Kidney (tissue), 14 donors: Measurements from ENCODE around the gene AP1S3. TPM values are rescaled to one million over a fixed set of nuclear protein-coding genes. Genes with fewer than 3 reads are reported as not detected.

Source experiments
- DNase-seq, 5 donors: peaks; one replicate each; pipeline ENCODE4 v3.0.0-alpha.2; 2013 to 2020
- FAIRE-seq: peaks from 2 replicates; lab custom pipeline; 2012; peaks lifted over from hg19 to GRCh38; lab: Jason Lieb, UNC
- H3K27ac ChIP-seq, 2 donors: one replicate each; pipeline ENCODE4 v1.7.0; 2013; ENCODE audit warnings: low read depth in 2 of 2, low read length in 2 of 2, inconsistent platforms in 1 of 2
- H3K27me3 ChIP-seq: one replicate; pipeline ENCODE4 v1.7.1; 2013; ENCODE audit warnings: low read length, inconsistent platforms; ENCODE audit not compliant: control insufficient read depth, insufficient read depth
- H3K36me3 ChIP-seq, 3 donors: one replicate each; pipeline versions ENCODE4 v1.7.0 to v1.7.1; 2013; ENCODE audit warnings: low read length in 3 of 3, control low read depth in 1 of 3, inconsistent platforms in 1 of 3; ENCODE audit not compliant: insufficient read depth in 3 of 3, control insufficient read depth in 2 of 3
- H3K4me1 ChIP-seq, 3 donors: one replicate each; pipeline versions ENCODE4 v1.7.0 to v1.7.1; 2013; ENCODE audit warnings: low read length in 3 of 3, inconsistent platforms in 1 of 3, low read depth in 1 of 3; ENCODE audit not compliant: control insufficient read depth in 2 of 3, insufficient read depth in 2 of 3
- H3K4me3 ChIP-seq, 3 donors: one replicate each; pipeline versions ENCODE4 v1.7.0 to v1.8.1; 2013; ENCODE audit warnings: low read length in 3 of 3, control low read depth in 1 of 3, inconsistent platforms in 1 of 3
- H3K9ac ChIP-seq, 3 donors: one replicate each; pipeline versions ENCODE4 v1.7.0 to v1.7.1; 2013; ENCODE audit warnings: low read length in 3 of 3, control low read depth in 1 of 3, inconsistent platforms in 1 of 3
- H3K9me3 ChIP-seq, 3 donors: one replicate each; pipeline versions ENCODE4 v1.7.0 to v1.7.1; 2013; ENCODE audit warnings: low read length in 3 of 3, control low read depth in 1 of 3, inconsistent platforms in 1 of 3; ENCODE audit not compliant: control insufficient read depth in 2 of 3, insufficient read depth in 1 of 3
- intact Hi-C: fragments of 100-400 bp; cut with DNase I; formaldehyde crosslinking; loops from one replicate; pipeline ENCODE4 v1.11.1; 2022
- polyA plus RNA-seq: library from polyadenylated mRNA; stranded (reverse); fragments of 350-450 nt; fragmentation: Illumina TruSeq; extraction: RNeasy Lipid Tissue Mini Kit (QIAGEN cat#74804); gene quantifications from one replicate; pipeline ENCODE4 v1.2.3, GENCODE V29; 2014; ENCODE audit warnings: low read depth, low replicate concordance; ENCODE audit not compliant: insufficient read depth
- total RNA-seq: library from RNA; stranded (reverse); fragmentation: NEBNext Ultra II Directional; extraction: Animal tissue kit (Norgen Biotek cat#: 25700); gene quantifications from one replicate; pipeline ENCODE4 v1.2.1, GENCODE V29; 2021
- TF ChIP-seq, protein P1 (sequence below): IDR thresholded peaks from 3 replicates; pipeline ENCODE4 v1.5.1; 2012; ENCODE audit warnings: mild to moderate bottlenecking, moderate library complexity, borderline replicate concordance; ENCODE audit not compliant: insufficient read depth; ENCODE audit errors: extremely low read depth
- donor health status: control.
- donor health status: control.
- donor health status: control.
- donor health status: control.
- donor health status: control.
- donor health status: DM: yes; HTN: yes; CAD: no.
- donor health status: Normal renal cell carcinoma (clear cell type).

Gene AP1S3
- total and polyA plus RNA-seq, 2 donors from 2014 or later: 2.5 to 85.3 TPM

DNA sequence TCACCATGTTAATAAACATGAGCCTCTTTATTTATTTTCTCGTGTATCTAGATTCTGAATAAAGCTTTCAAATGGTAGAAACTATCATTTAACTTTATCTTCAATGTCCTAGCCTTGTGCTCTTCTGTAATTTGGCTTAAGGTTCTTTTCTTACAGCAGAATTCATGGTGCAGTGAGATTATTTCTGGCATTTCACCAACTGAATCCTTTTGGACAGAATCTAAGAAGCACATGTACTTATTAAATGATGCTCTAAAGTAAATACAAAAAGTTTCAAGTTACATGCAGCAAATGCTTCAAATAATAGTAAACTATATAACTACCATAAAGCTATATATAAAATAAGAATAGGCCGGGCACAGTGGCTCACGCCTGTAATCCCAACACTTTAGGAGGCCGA is 65.9 kb downstream of the AP1S3 start:
- no peak overlapping the region for H3K4me3 ChIP-seq
- intact Hi-C loops: no loop called here
- no peaks in the 10 kb centered on the region for H3K4me1 ChIP-seq
- no peak overlapping the region for H3K9ac ChIP-seq
- peaks cover 0 to 2% (median 0%) of the 10 kb centered on the region in 3 donors for H3K36me3 ChIP-seq
- DNase-seq (no peak), FAIRE-seq (no peak)
- H3K9me3 ChIP-seq: no peaks in the 10 kb centered on the region
- no peak overlapping the region for H3K27ac ChIP-seq
- no peaks in the 10 kb centered on the region for H3K27me3 ChIP-seq
- TF ChIP-seq, protein P1, sequence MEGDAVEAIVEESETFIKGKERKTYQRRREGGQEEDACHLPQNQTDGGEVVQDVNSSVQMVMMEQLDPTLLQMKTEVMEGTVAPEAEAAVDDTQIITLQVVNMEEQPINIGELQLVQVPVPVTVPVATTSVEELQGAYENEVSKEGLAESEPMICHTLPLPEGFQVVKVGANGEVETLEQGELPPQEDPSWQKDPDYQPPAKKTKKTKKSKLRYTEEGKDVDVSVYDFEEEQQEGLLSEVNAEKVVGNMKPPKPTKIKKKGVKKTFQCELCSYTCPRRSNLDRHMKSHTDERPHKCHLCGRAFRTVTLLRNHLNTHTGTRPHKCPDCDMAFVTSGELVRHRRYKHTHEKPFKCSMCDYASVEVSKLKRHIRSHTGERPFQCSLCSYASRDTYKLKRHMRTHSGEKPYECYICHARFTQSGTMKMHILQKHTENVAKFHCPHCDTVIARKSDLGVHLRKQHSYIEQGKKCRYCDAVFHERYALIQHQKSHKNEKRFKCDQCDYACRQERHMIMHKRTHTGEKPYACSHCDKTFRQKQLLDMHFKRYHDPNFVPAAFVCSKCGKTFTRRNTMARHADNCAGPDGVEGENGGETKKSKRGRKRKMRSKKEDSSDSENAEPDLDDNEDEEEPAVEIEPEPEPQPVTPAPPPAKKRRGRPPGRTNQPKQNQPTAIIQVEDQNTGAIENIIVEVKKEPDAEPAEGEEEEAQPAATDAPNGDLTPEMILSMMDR: no peak

DNA sequence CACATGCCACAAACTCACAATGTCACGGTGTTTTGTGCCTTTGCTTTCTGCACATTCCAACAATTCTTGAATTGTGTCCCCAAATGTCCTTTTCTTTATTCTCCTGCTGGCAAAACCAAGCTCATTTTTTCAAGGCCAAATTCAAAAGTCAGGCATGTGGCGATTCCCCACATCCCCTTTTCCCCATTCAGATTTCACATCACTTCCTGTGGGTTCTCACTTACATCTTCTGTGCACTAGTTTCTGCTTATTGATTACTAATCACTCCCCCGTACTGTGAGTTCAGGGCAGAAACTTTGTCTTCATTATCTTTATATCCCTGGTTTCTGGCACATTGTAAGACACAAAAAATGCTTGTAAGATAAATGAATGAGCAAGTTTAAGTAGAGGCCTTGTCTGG is 69.2 kb downstream of the AP1S3 start:
- no peak overlapping the region for H3K9ac ChIP-seq
- FAIRE-seq (no peak), DNase-seq (no peak)
- no peak overlapping the region for H3K27ac ChIP-seq
- no peaks in the 10 kb centered on the region for H3K4me1 ChIP-seq
- intact Hi-C loops: no loop called here
- H3K27me3 ChIP-seq: no peaks in the 10 kb centered on the region
- TF ChIP-seq, protein P1: no peak
- H3K9me3 ChIP-seq: no peaks in the 10 kb centered on the region
- H3K4me3 ChIP-seq: no peak overlapping the region
- no peaks in the 10 kb centered on the region for H3K36me3 ChIP-seq

DNA sequence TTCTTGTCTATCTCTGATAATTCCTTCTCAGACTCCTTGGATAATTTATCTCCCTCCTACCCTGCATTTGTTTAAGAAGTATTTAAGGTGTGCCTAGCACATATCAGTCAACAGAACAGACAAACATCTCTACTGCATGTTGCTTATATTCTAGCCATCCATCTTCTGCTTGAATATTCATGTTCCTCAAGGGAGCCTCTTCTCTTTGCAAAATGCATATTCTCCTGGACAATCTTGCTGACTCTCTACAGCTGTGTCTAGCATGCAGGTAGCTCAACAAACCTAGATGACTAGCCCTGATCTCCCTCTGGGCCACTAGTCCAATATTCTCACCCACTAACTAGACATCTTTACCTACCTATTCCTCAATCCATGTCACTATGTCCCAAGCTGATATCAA is 70.0 kb downstream of the AP1S3 start:
- Histone ChIP-seq H3K4me1 (no peaks in the 10 kb centered on the region), H3K4me3 (no peak overlapping the region), H3K36me3 (no peaks in the 10 kb centered on the region), H3K27ac (no peak overlapping the region), H3K9ac (no peak overlapping the region), H3K27me3 (no peaks in the 10 kb centered on the region), H3K9me3 (no peaks in the 10 kb centered on the region)
- no peak for FAIRE-seq
- TF ChIP-seq, protein P1: no peak
- intact Hi-C loops: no loop called here
- DNase-seq: no peak

DNA sequence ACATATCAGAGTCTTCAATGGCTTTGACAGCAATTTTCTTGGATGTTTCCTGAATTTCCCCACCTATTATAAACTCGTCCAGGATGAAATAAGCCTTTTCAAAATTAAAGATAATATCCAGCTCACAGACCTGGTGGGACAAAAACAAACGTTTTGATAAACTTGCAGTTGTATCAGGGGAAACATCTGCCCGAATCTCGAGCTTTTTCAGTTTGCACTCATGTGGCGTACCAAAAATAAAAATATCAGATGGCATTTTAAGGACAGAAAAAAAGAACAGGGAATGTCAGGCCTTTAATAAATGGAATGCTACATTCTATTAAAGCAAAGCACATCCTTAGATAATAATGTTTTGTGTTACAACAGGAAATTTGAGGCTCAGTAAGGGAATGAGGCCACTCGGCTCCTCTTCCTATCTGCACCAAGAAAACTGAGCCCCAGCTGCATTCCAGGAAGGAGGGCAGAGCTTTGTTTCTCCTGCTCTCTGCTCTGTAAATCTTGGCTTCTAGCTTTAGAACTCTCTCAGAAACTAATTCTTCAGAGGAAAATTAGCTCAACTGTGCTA is 72.1 kb downstream of the AP1S3 start:
- no peaks in the 10 kb centered on the region for H3K36me3 ChIP-seq
- H3K4me1 ChIP-seq: no peaks in the 10 kb centered on the region
- FAIRE-seq: no peak
- no peaks in the 10 kb centered on the region for H3K9me3 ChIP-seq
- no peak overlapping the region for H3K4me3 ChIP-seq
- no peaks in the 10 kb centered on the region for H3K27me3 ChIP-seq
- peak in 2 of 5 donors; percentile 19 to 47 for DNase-seq
- no peak overlapping the region for H3K27ac ChIP-seq
- H3K9ac ChIP-seq: no peak overlapping the region
- TF ChIP-seq, protein P1: no peak
- intact Hi-C loops: no loop called here
